ENCODE data around the gene AZU1. TPM values are rescaled to one million over a fixed set of nuclear protein-coding genes. Genes with fewer than 3 reads are reported as not detected.
"Not testable (repeated sequence)": the region's sequence is repeated elsewhere in the genome, so short reads cannot be mapped to it uniquely, and the experiment has no call there.

AZU1 gene
- total RNA-seq, 4 donors from 2014 or later: 0.42 TPM; not detected in 3

GRCh38 chr19:814152-815078 lies 13.2 kb upstream of the AZU1 start:
- TF ChIP-seq CTCF (IDR thresholded peaks at IDR 0.05) (no peak), POLR2A (IDR thresholded peaks at IDR 0.05) (no peak), EP300 (IDR thresholded peaks at IDR 0.05) (no peak)
- 90 to 91% methylated on average over 47 to 49 of the region's 49 CpGs for WGBS, 2 donors
- Histone ChIP-seq H3K36me3 (peaks cover 0 to 68% (median 23%) of the 10 kb centered on the region in 3 donors), H3K4me3 (no peak overlapping the region), H3K27me3 (no peaks in the 10 kb centered on the region), H3K9me3 (no peaks in the 10 kb centered on the region), H3K27ac (no peak overlapping the region), H3K4me1 (no peaks in the 10 kb centered on the region)
- no peak for DNase-seq (ENCODE audit: low spot score in 2 of 2)

GRCh38 chr19:815079-815774 lies 12.4 kb upstream of the AZU1 start:
- H3K27ac ChIP-seq: no peak overlapping the region
- H3K27me3 ChIP-seq: no peaks in the 10 kb centered on the region
- DNase-seq (ENCODE audit: low spot score in 2 of 2): no peak
- no peaks in the 10 kb centered on the region for H3K4me1 ChIP-seq
- H3K4me3 ChIP-seq: no peak overlapping the region
- H3K9me3 ChIP-seq: no peaks in the 10 kb centered on the region
- peaks cover 0 to 60% (median 14%) of the 10 kb centered on the region in 3 donors for H3K36me3 ChIP-seq
- TF ChIP-seq EP300 (IDR thresholded peaks at IDR 0.05): no peak
- TF ChIP-seq CTCF (IDR thresholded peaks at IDR 0.05): no peak
- no peak for TF ChIP-seq POLR2A (IDR thresholded peaks at IDR 0.05)
- 91 to 98% methylated on average over 33 of the region's 47 CpGs for WGBS, 2 donors

GRCh38 chr19:815775-816499 lies 11.7 kb upstream of the AZU1 start:
- WGBS, 2 donors: 91 to 95% methylated on average over 13 of the region's 13 CpGs
- no peak for TF ChIP-seq CTCF (IDR thresholded peaks at IDR 0.05)
- no peak for TF ChIP-seq POLR2A (IDR thresholded peaks at IDR 0.05)
- TF ChIP-seq EP300 (IDR thresholded peaks at IDR 0.05): no peak

GRCh38 chr19:816500-816857 lies 11.2 kb upstream of the AZU1 start:
- Histone ChIP-seq H3K9me3 (no peaks in the 10 kb centered on the region), H3K4me1 (peaks cover 0 to 4% (median 2%) of the 10 kb centered on the region in 4 donors), H3K36me3 (peaks cover 0 to 48% (median 2%) of the 10 kb centered on the region in 3 donors), H3K4me3 (no peak overlapping the region), H3K27ac (no peak overlapping the region), H3K27me3 (peaks cover 0 to 8% of the 10 kb centered on the region in 2 donors)
- WGBS, 2 donors: 91 to 92% methylated on average over 2 of the region's 2 CpGs
- DNase-seq (ENCODE audit: low spot score in 2 of 2): no peak
- TF ChIP-seq EP300 (IDR thresholded peaks at IDR 0.05) (no peak), CTCF (IDR thresholded peaks at IDR 0.05) (no peak), POLR2A (IDR thresholded peaks at IDR 0.05) (no peak)

More at GRCh38 chr19:815775-816499, 11.7 kb upstream of the AZU1 start:
- no peak for DNase-seq (ENCODE audit: low spot score in 2 of 2)
- no peaks in the 10 kb centered on the region for H3K4me1 ChIP-seq
- H3K27ac ChIP-seq: no peak overlapping the region
- no peaks in the 10 kb centered on the region for H3K9me3 ChIP-seq
- H3K27me3 ChIP-seq: peaks cover 0 to 2% of the 10 kb centered on the region in 2 donors
- H3K36me3 ChIP-seq: peaks cover 0 to 53% (median 7%) of the 10 kb centered on the region in 3 donors
- H3K4me3 ChIP-seq: no peak overlapping the region

- not testable (repeated sequence) for H3K27ac ChIP-seq; H3K9me3 ChIP-seq; DNase-seq (ENCODE audit: low spot score in 2 of 2); H3K4me3 ChIP-seq
- H3K36me3 ChIP-seq: peaks cover 0 to 11% (median 0%) of the 10 kb centered on the region in 3 donors
- WGBS, 2 donors: 82 to 88% methylated on average over 5 of the region's 5 CpGs
- peaks cover 0 to 16% (median 7%) of the 10 kb centered on the region in 4 donors for H3K4me1 ChIP-seq
- H3K27me3 ChIP-seq: peaks cover 6 to 36% of the 10 kb centered on the region in 2 donors
These were observed 7.4 kb upstream of the AZU1 start for GRCh38 chr19:820212-820611.
